ENCODE data around the gene CNGA3. TPM values are rescaled to one million over a fixed set of nuclear protein-coding genes. Genes with fewer than 3 reads are reported as not detected.

CNGA3 gene
- total RNA-seq, 6 experiments from 2014 or later: not detected

DNA sequence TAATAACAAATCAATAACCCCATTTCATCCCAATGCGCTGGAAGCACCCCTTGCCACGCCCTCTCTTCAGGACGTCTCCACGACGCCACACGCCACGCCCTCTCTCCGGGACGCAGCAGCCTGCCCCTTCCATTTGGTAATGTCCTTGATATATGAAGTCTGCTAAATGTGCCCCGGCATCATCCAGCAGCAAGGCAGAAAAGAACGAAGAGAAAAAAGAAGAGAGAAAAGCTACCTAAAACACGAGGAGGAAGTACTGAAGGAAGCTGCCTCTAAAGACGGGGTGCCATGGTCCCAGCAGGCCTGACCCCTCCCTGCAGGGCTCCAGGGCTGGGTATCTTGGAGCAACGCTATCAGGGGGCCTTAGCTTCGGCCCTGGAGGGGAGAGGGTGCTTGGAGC is 41.8 kb downstream of the CNGA3 start:
- no peaks in the 10 kb centered on the region for H3K27me3 ChIP-seq
- TF ChIP-seq, protein P1, sequence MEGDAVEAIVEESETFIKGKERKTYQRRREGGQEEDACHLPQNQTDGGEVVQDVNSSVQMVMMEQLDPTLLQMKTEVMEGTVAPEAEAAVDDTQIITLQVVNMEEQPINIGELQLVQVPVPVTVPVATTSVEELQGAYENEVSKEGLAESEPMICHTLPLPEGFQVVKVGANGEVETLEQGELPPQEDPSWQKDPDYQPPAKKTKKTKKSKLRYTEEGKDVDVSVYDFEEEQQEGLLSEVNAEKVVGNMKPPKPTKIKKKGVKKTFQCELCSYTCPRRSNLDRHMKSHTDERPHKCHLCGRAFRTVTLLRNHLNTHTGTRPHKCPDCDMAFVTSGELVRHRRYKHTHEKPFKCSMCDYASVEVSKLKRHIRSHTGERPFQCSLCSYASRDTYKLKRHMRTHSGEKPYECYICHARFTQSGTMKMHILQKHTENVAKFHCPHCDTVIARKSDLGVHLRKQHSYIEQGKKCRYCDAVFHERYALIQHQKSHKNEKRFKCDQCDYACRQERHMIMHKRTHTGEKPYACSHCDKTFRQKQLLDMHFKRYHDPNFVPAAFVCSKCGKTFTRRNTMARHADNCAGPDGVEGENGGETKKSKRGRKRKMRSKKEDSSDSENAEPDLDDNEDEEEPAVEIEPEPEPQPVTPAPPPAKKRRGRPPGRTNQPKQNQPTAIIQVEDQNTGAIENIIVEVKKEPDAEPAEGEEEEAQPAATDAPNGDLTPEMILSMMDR (IDR thresholded peaks at IDR 0.05): no peak
- no peak for TF ChIP-seq POLR2A (IDR thresholded peaks at IDR 0.05)
- H3K4me3 ChIP-seq: no peak overlapping the region
- intact Hi-C loops (cut with DNase I): loop anchor here in 1 of 2 donors (10.0 kb wide), 2 partner anchors 583 to 653 kb away; no protein-coding TSS in a partner anchor
- H3K9me3 ChIP-seq: no peaks in the 10 kb centered on the region
- ATAC-seq (no peak), DNase-seq (no peak)
- 75% methylated on average over 13 of the region's 15 CpGs for WGBS (ENCODE audit: insufficient coverage, low coverage, low lambda C conversion rate, missing lambda C conversion rate)
- H3K27ac ChIP-seq: no peak overlapping the region
- H3K4me1 ChIP-seq: no peaks in the 10 kb centered on the region
- no peaks in the 10 kb centered on the region for H3K36me3 ChIP-seq

GRCh38 chr2:98388601-98389250 is 42.5 kb downstream of the CNGA3 start:
- Histone ChIP-seq H3K9me3 (no peaks in the 10 kb centered on the region), H3K4me1 (no peaks in the 10 kb centered on the region), H3K36me3 (no peaks in the 10 kb centered on the region), H3K27me3 (no peaks in the 10 kb centered on the region), H3K4me3 (no peak overlapping the region), H3K27ac (no peak overlapping the region)
- DNase-seq (no peak), ATAC-seq (no peak)
- TF ChIP-seq POLR2A (IDR thresholded peaks at IDR 0.05): no peak
- TF ChIP-seq, protein P1 (IDR thresholded peaks at IDR 0.05): no peak
- WGBS (ENCODE audit: insufficient coverage, low coverage, low lambda C conversion rate, missing lambda C conversion rate): 63% methylated on average over 5 of the region's 17 CpGs
- intact Hi-C loops (cut with DNase I): loop anchor here in 1 of 2 donors (10.0 kb wide), 2 partner anchors 584 to 654 kb away; no protein-coding TSS in a partner anchor

GRCh38 chr2:98389251-98389605 is 43.0 kb downstream of the CNGA3 start:
- Histone ChIP-seq H3K27ac (no peak overlapping the region), H3K27me3 (no peaks in the 10 kb centered on the region), H3K4me1 (no peaks in the 10 kb centered on the region), H3K36me3 (no peaks in the 10 kb centered on the region), H3K9me3 (no peaks in the 10 kb centered on the region), H3K4me3 (no peak overlapping the region)
- intact Hi-C loops (cut with DNase I): loop anchor here in 1 of 2 donors (10.0 kb wide), 2 partner anchors 584 to 654 kb away; no protein-coding TSS in a partner anchor
- WGBS (ENCODE audit: insufficient coverage, low coverage, low lambda C conversion rate, missing lambda C conversion rate): 71% methylated on average over 3 of the region's 4 CpGs
- DNase-seq (no peak), ATAC-seq (no peak)
- TF ChIP-seq, protein P1 (IDR thresholded peaks at IDR 0.05): no peak
- no peak for TF ChIP-seq POLR2A (IDR thresholded peaks at IDR 0.05)

DNA sequence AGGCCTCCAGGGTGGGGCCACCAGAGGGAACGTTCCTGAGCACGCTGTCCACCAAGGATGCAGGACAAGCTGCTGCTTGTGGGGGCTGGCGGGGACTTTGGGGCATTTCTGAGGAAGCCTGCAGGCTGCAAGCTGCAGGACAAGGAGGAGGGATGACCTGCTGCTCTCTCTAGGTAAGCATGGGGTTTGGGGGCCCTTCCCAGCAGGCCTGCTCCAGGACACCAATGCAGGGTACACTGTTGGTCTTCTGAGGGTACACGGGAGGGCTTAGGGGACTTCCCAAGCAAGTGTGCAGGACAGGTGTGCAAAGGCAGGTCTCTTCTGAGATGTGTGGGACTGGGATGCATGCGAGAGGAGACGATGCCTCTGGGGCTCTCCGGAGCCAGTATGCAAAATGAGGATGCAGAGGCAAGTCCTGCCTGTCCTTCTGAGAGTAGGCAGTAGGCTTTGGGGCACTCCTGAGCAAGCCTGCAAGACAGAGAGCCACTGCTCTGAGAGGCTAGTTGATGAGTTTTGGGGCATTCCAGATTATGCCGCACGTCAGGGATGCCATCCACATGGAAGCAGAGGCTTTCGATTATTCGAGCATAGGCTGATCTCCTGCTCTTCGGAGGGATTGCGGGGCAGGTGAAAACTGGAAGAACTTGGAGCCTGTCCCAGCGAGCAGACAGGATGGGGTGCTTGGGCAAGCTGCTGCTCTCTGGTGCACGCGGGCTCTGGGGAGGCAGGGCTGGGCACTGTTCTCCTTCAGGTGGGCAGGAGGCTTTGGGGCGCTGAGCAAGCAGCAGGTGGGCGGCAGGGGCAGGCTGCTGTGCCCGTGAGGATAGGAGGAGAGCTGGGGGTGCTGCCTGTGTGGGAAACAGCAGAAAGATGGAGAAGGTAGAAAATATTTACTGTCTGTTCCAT is 44.6 kb downstream of the CNGA3 start:
- Histone ChIP-seq H3K9me3 (no peaks in the 10 kb centered on the region), H3K4me1 (no peaks in the 10 kb centered on the region), H3K27me3 (no peaks in the 10 kb centered on the region), H3K4me3 (no peak overlapping the region), H3K36me3 (no peaks in the 10 kb centered on the region), H3K27ac (no peak overlapping the region)
- intact Hi-C loops (cut with DNase I): no loop called here
- 73% methylated on average over 11 of the region's 19 CpGs for WGBS (ENCODE audit: insufficient coverage, low coverage, low lambda C conversion rate, missing lambda C conversion rate)
- no peak for TF ChIP-seq POLR2A (IDR thresholded peaks at IDR 0.05)
- TF ChIP-seq, protein P1 (IDR thresholded peaks at IDR 0.05): no peak
- DNase-seq: no peak
- no peak for ATAC-seq
